Tibial nerve (tissue), 4 donors: Measurements from ENCODE around the gene CRHR1.
"Not testable (repeated sequence)": the region's sequence is repeated elsewhere in the genome, so short reads cannot be mapped to it uniquely, and the experiment has no call there.

Experiments
- EP300 ChIP-seq, 2 donors: sonication (generic); formaldehyde crosslinking; IDR thresholded peaks; one replicate each; pipeline ENCODE4 v1.6.1; 2017; ENCODE audit warnings: antibody characterized with exemption in 2 of 2, mild to moderate bottlenecking in 1 of 2
- POLR2A ChIP-seq, 2 donors: fragments of 450-650 bp; IDR thresholded peaks; one replicate each; pipeline ENCODE4 v1.6.1; 2017; ENCODE audit warnings: antibody characterized with exemption in 2 of 2, mild to moderate bottlenecking in 2 of 2, moderate library complexity in 2 of 2
- TF ChIP-seq, protein P1 (sequence below), 5 experiments: fragments of 200-600 bp in 3 of 5; fragments of 450-650 bp in 2 of 5; sonication (generic) in 3 of 5; IDR thresholded peaks; one replicate each; pipeline ENCODE4 v1.5.1; 2016 to 2019; ENCODE audit warnings: antibody characterized with exemption in 5 of 5, mild to moderate bottlenecking in 3 of 5, moderate library complexity in 2 of 5

DNA sequence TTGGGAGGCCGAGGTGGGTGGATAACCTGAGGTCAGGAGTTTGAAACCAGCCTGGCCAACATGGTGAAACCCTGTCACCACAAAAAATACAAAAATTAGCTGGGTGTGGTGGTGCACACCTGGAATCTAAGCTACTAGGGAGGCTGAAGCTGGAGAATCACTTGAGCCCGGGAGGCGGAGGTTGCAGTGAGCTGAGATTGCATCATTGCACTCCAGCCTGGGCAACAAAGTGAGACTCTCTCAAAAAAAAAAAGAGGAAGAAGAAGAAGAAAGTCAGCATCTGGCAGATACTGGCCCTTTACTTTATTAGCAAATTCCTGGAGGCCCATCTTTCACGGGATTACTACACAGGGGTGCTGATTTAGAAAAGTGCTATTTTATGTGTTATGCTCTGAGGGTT, 39.3 kb upstream of the CRHR1 start:
- TF ChIP-seq EP300, POLR2A (IDR thresholded peaks at IDR 0.05): not testable (repeated sequence)
- TF ChIP-seq, protein P1, sequence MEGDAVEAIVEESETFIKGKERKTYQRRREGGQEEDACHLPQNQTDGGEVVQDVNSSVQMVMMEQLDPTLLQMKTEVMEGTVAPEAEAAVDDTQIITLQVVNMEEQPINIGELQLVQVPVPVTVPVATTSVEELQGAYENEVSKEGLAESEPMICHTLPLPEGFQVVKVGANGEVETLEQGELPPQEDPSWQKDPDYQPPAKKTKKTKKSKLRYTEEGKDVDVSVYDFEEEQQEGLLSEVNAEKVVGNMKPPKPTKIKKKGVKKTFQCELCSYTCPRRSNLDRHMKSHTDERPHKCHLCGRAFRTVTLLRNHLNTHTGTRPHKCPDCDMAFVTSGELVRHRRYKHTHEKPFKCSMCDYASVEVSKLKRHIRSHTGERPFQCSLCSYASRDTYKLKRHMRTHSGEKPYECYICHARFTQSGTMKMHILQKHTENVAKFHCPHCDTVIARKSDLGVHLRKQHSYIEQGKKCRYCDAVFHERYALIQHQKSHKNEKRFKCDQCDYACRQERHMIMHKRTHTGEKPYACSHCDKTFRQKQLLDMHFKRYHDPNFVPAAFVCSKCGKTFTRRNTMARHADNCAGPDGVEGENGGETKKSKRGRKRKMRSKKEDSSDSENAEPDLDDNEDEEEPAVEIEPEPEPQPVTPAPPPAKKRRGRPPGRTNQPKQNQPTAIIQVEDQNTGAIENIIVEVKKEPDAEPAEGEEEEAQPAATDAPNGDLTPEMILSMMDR (IDR thresholded peaks at IDR 0.05) = not testable (repeated sequence)
